Stimulated activated CD4-positive, alpha-beta T cell treated with anti-CD3 and anti-CD28 coated beads, TNF-alpha, amount 100 ng/mL, for 48 hours (primary cell): ENCODE data around the gene APOL2.
A peak's percentile ranks its signal among the peaks of the same experiment; 100 is the strongest.
"Not testable (repeated sequence)": the region's sequence is repeated elsewhere in the genome, so short reads cannot be mapped to it uniquely, and the experiment has no call there.

ENCODE experiments used
- DNase-seq, 3 donors: peaks; one replicate each; pipeline ENCODE4 v3.0.0-alpha.2; 2020; ENCODE audit warnings: low read depth in 3 of 3

APOL2 gene

DNA sequence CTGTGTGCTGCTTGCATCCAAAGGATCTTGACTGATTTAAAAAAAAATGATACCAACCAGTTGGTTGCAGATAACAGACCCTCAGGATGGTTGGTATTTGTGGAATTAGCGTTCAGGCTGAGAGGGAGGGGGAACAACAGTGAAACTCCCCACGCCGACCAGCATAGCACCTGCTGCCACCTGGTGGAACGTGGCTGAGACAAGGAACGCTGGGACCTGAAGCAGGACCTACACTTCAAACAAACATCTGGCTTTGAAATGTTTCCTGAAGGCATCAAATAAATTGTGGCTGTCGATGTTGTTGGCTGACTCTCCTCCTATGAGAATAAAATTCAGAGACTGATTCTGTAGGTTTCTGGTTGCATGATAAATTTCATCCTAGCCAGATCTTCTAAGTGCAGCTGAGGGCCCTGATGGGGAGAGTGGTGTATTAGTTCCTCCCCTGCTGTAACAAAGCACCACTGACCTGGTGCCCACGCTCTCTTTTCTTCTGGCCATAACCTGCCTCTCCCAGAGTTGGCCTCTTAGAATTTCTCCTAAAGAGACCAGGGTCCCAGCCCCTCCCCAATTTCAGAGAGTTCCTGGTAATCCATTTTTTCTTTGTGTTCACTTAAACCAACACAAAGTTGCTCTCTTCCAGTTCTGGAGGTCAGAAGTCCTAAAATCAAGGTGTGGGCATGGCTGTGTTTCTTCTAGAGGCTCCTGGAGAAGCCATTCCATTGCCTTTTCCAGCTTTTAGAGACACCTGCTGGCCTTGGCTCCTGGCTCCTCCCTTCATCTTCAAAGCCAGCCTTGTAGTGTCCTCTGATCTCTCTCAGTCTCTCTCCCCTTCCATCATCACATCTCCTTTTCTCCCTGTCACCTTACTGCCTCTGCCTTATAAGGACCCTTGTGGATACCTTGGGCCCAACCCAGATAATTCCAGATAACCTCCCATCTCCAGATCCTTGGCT lies 17.3 kb downstream of the APOL2 start:
- peak in 1 of 3 donors; percentile 53 for DNase-seq

DNA sequence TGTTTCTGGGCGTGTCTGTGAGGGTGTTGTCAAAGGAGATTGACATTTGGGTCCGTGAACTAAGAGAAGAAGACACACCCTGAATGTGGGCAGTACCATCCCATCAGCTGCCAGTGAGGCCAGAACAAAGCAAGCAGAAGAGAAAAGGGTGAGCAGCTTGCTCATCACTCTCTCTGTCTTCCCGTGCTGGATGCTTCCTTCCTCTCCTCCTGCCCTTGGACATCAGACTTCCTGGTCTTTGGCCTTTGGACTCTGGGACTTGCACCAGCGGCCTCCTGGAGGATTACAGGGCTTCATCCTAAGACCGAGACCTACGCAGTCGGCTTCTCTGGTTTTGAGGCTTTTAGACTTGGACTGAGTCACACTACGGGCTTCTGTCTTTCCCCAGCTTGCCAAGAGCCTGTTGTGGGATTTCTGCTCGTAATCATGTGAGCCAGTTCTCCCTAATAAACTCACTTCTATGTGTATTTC lies 18.8 kb downstream of the APOL2 start:
- DNase-seq: no peak

DNA sequence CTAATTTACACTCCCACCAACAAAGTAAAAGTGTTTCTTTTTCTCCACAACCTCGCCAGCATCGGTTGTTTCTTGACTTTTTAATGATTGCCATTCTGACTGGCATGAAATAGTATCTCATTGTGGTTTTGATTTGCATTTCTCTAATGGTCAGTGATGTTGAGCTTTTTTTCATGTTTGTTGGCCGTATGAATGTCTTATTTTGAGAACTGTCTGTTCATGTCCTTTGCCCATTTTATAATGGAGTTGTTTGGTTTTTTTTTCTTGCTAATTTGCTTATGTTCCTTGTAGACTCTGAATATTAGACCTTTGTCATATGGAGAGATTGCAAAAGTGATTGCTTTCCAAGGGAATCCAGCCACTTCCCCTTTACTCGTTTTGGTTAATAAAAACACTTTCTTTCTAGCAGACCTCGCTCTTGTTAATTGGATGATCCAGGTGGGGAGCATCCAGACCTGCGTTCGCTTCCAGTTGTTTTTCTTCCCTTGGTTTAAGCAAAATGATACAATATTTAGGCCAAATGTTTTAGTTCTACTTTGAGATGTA lies 20.6 kb downstream of the APOL2 start:
- DNase-seq: no peak

DNA sequence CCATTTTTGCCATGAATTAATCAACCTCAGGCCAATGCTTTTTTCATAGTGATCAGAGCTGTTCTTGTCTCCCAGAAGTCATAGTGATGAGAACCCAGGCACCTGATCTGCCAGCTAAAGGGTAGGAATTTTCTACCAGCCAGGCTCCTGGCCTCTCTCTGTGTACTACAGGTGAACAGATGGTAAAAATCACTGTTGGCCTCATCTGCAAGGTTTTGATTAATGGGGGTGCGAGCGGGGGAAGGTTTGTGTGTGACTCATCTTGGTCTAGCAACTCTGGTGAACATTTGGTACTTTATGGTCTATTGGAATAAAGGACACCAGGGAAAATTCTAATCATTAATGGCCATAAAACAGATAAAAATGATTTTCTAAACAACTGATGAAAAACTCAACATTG lies 23.3 kb downstream of the APOL2 start:
- no peak for DNase-seq

DNA sequence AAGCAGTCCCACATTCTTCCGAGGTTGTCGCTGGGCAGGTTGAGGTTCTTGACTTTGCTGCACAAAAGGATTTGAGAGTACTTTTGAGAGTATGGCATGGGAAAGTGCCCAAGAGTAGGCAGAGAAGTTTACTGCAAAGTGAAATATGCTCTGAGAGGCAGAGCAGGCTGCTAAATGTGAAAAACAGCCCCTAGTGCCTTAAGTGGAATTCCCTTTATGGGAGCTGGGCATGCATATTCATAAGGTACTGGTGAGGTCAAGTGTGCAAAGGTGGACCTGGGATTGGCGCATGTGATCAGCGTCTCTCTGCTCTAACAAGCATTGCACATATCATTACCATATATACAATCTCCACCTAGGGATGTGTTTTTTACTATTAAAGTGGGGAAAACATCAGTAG lies 25.7 kb downstream of the APOL2 start:
- DNase-seq: no peak

DNA sequence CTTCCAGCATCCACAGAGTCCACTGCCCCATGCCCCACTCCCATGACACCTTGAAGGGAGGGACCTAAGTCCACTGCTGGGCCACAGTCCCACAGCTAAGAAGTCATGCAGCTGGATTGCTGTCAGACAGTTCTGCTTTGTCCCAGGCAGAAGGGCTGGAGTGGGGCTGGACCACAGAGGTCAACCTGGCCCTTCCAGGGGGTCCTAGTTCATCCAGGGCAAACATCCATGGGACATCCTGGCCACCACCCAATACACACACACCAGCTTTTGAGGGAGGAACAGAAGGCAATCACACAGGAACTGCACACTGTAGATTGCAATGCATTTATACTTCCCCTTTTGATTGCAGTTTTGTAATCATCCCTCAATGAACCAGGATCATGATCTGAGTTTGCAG lies 26.4 kb downstream of the APOL2 start:
- DNase-seq: no peak

DNA sequence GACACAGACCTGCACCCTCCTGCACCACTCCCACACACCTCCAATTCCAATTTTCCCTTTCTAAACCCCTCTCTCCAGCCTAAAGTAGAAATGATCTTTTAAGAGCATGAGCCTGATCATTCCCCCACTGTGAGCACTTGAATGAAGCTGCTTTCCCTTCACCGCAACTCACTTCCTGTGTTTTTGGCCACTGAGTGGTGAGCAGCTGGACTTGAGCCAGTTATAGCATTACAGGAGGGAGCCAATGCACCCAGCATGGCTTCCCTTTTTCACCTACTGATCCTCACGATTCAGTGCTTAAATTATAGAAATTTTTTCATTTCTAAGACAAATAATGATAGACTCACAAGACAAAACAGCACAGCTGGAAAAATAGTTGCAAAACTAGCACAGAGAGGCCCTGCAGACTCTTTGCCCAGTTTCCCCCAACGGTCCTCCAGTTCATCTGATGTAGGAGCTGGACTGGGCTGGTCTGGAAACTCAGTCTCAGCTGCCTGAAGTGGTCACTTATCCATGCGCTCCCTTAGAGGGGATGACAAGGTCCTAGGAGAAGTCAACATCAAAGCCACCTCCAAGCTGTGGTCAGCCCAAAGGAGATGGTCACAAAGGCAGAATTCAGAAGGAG lies 28.0 kb downstream of the APOL2 start:
- DNase-seq: no peak

DNA sequence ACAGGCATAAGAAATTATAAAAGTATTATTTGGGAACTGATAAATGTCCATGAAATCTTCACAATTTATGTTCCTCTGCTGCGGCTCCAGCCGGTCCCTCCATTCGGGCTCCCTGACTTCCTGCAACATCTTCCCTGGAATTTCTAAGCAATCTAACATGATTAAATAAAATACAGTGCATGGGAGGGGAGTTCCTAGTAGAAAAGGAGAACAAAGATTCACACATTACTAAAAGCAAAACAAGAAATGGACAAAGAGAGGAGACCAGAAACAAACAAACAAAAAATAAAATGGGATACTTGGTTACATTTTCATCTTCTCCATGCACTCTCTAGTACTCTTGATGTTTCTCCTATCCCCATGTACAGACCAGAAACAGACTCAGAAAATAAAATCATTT lies 29.1 kb downstream of the APOL2 start:
- DNase-seq: no peak

DNA sequence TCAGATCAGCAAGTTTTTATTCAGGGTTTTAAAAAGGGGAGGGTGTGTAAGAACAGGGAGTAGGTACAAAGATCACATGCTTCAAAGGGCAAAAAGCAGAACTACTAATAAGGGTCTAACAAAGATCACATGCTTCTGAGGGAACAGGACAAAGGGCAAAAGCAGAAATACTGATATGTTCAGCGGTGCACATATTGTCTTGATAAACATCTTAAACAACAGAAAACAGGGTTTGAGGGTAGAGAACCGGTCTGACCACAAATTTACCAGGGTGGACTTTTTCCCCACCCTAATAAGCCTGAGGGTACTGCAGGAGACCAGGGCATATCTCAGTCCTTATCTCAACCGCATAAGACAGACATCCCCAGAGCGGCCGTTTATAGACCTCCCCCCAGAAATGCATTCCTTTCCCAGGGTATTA lies 29.8 kb downstream of the APOL2 start:
- DNase-seq: not testable (repeated sequence)

DNA sequence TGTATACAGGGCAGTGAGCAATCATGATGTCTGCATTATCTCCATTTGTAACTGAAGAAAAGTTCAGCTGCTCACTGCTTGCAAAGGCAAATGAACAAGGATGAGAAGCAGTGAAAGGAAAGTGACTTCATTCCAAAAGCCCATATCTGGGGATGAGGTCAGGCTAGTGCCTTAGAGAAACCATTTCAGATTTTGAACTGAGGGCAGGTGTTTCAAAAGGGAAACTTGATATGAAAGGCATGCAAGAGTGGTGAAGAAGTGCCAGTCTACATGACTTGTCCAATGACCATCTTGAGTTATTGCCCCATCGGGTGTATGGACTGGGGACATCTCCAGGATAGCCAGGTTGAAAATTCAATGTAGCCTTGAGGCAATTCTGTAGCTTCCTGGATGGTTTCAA lies 30.4 kb downstream of the APOL2 start:
- DNase-seq: no peak

DNA sequence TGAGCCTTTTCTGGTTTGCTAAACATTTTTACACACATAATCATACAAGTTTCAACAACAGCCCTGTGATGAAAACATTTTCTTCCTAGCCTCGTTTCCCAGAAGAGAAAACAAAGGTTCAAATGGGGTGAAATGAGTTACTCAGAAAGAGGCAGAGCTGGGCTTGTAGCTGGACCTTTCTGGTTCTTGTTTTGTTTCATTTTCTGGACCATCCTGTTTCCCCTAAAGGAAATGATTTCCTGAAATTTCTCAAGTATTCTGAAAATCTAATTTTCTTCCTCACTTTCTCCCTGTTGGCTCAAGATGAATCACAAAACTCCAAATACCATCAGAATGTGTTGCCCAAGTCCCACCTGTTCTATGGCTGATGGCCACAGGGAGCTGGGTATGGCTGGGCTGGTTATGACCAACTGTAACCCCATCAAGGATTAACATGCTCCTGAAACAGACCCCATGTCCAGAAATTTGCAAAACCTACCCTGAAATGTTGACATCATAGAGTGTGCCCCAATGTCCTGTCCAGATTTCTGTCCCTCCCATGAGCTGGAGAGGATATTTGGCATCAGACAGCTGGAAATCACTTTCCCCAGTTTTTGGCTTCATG lies 31.1 kb downstream of the APOL2 start:
- no peak for DNase-seq

DNA sequence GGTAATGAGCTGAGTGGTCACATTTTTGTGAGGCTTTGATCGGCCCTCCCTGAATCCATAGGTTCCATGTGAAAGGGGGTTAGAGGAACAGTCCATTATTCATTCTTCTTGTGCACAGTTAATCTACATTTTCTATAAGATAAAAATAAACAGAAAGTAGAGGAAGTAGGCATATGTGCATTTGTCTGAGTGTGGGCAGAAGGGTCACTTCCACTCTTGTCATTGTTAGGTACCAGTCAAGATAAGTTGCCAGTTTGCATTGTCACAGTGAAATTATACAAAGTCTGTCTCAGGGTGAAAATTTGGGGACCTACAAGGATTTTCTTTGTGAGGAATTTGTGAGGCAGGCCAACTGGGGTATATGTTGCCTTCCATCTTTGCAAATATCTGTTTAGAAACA lies 33.1 kb downstream of the APOL2 start:
- no peak for DNase-seq

DNA sequence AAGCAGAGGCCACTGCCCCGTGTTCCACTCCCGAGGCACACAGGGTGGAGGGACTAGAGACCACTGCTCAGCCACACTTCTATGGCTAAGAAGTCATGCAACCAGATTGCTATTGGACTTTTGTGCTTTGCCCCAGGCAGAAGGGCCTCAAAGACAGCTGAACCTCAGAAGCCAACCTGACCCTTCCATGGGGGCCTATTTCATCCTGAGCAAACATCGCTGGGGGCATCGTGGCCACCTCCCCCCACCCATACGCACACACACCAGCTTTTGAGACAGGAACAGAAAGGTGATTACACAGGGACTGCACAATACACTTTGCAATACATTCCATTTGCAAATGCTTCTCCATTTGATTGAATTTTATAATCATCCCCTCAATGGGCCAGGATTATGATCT lies 33.8 kb downstream of the APOL2 start:
- not testable (repeated sequence) for DNase-seq

DNA sequence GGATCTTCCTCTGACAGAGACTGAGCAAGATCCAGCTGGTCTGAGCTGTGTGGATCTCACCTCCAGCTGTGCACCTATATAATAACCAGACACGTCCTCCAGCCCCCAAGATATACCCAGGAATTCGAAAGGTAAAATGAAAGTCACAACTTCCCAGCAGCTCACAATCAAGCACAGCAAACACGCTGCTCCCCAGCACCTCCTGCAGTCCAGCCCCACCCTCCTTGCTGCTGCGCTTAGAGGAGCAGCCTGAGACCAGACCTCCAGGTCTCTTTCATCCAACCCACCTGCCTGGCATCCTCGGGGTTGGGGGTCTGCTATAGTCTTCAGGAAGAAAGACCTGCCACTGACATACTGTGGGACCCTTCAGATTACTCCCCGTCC lies 34.7 kb downstream of the APOL2 start:
- DNase-seq: no peak

DNA sequence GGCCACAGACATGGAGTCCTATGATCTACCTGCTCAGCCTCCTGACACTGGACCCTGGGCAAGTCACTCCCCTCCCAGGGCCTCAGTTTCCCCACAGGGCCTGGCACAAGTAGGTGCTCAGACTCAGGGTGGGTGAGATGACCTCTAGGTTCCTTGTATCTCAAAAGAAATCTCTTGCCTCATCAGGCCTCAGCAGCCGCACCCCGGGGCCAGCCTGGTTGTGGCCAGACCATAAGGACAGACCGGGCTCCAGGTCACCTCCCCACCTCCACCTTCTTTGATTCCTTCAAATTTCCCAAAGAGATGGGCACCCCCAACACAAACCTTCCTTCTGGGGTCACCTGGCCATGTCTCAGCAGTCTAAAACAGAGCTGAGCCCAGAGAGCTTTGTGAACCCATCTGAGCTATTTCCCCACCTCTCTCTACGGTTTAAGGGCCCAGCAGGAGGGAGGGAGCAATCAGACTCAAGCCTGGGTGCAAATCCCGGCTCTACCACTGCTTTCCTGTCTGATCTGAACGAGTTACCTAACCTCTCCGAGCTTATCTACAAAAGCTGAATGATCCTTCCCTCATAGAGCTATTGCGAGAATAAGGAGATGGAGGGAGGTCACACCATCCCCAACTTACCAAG lies 35.2 kb downstream of the APOL2 start:
- DNase-seq: no peak

DNA sequence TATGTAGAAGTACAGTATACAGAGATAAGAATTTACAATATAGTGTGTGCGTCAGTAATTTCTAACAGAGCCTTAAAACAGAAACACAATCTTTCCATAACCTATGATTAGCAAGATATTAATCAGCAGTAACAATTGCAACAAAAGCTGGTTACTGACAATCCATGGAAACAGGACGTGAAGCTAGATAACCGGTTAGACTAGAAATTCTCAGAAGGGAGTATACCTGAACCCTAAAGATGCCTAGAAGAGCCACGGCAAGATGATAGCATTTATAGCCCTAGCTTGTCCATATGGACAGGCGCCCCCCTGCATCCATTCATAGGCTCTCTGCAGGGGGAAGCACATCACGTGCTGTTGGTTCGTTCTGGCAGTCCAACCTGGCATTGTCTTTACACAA lies 35.9 kb downstream of the APOL2 start:
- DNase-seq: not testable (repeated sequence)

DNA sequence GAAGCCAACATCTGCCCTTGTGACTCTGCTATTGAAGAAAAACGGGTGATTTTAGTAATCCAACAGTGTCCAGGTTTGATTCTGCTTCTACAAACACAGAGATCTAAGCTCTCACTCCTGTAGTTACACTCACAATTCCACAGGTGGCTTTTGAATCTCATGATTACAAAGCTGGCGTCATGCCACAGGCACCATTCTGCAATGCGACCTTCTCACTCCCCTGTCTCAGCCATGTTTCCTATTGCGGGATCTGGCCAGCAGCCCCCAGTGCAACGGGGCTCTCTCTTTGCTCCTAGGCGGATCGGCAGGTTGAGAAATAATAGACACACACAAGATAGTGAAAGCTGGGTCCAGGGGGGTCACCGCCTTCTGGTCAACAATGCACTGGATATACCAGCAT lies 36.4 kb downstream of the APOL2 start:
- DNase-seq: not testable (repeated sequence)

DNA sequence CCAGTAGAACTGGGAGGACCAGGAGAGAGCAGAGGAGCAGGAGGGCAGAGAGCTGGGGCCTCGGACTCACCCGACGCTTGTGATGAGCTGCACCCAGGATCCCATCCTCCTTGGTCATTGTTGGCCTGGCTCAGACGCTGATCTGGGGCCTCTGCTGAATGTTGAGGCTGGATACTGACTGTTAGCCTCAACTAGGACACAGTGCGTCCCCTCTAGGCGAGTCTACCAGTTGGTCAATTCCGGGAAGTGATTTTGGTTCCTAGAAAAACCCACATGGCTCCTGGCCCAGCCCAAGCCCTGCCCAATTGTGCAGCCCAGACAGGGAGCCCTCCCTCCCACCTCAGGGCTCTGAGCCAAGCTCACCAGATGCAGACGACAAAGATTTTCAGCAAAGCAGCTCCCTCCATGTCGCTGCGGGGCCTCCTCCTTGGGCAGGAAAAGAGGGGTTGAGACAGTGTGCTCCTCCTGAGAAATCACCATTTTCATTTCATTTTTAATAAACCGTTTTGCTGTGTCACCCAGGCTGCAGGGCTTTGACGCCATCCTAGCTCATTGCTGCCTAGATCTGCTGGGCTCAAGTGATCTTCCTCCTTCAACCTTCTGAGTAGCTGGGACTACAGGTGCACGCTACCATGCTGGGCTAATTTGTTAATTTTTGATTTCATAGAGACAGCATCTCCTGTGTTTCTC lies 37.6 kb downstream of the APOL2 start, which contains the start of gene APOL4:
Gene APOL4 (minus strand): TSS at position 180 of the 690 bp plus-strand sequence. CDS start 75 bp downstream, at position 105.
- DNase-seq: no peak

DNA sequence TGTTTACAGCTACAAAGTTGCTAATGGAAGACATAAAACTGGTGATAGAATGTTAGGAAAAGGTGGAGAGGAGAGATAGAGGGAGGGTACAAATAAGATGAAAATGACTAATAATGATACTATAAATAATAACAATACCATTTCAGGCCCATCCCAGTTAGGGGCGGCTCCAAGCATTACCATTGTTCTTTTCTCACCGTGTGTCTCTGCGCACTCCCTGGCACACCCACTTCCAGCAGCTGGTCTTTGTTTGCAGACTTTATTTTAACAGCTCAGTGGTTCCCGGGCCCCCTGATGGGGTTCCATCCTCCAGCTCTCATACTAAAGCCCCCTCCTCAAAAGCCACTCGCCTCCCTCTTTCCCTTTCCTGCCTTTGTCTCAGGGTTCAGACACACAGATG lies 38.3 kb downstream of the APOL2 start:
- DNase-seq: not testable (repeated sequence)

DNA sequence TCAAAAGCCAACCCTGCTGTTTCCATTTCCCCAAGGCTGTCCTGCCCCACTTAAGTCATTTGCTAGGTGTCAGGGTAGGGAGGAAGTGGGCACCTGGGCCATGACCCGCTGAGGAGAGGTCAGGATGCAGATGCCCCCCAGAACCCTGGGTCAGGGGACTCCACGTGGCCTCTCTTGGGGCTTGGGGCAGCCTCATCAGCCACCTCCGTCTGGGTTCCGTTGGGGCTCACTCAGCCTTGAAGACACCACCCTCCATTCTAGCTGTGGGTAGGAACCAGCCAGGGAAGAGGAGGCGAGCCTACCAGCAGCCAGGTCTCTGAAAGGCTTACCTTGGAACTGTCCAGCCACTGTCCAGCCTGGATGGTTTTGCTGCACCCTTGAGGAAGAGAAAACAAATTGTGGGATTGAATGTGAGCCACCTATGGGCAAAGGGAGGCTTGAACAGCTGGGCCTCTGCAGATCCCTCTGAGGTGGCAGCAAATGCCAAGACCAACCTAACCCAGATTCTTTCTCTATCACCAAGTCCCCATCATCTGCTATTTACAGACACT lies 40.3 kb downstream of the APOL2 start:
- no peak for DNase-seq

DNA sequence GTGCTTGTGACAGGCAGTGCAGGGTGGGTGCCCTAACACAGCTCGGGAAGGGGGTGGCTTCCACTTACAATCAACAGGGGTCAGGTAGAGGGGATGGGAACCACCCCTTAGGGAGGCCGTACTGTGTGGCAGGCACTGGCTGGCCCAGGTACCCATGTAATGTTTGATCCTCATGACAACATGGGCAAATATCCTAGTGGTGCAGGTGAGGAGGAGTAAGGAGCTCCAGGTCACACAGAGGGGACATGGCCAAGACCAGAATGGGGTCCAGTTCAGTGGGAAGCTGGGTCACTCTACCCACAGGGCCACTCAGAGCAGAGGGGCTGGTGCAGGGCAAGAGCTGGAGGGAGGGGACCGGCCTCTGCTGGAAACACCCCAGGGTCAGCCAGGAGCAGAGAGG lies 40.8 kb downstream of the APOL2 start:
- DNase-seq: no peak
